SU-DHL-6 (cell line): ENCODE results near the gene ZNF181.

Experiments
- H2AFZ ChIP-seq: fragments of 200-600 bp; sonication (generic); 2 replicates; pipeline ENCODE4 v1.6.1; 2014; ENCODE audit warnings: low read depth, mild to moderate bottlenecking, moderate library complexity, mixed read lengths, antibody characterized with exemption, low read length; ENCODE audit not compliant: severe bottlenecking
- H3F3A ChIP-seq: fragments of 200-600 bp; shearing (Covaris generic); 2 replicates; pipeline ENCODE4 v1.6.0; 2016; ENCODE audit warnings: antibody characterized with exemption, mild to moderate bottlenecking; ENCODE audit not compliant: insufficient read depth
- H3K27ac ChIP-seq: fragments of 200-600 bp; sonication (generic); 2 replicates; pipeline ENCODE4 v1.5.1; 2016; ENCODE audit warnings: low read depth, mild to moderate bottlenecking, low read length, moderate library complexity, mixed read lengths
- H3K27me3 ChIP-seq: fragments of 200-600 bp; sonication (generic), shearing (Covaris generic); 2 replicates; pipeline ENCODE4 v1.6.0; 2014; ENCODE audit warnings: mild to moderate bottlenecking, low read length
- H3K36me3 ChIP-seq: fragments of 200-600 bp; sonication (generic); 2 replicates; pipeline ENCODE4 v1.6.1; 2014; ENCODE audit warnings: mild to moderate bottlenecking, low read length, mixed read lengths
- H3K4me2 ChIP-seq: fragments of 300-600, 200-600 bp; shearing (Covaris generic), sonication (generic); 2 replicates; pipeline ENCODE4 v1.6.0; 2014; ENCODE audit warnings: low read length, low read depth, mild to moderate bottlenecking; ENCODE audit not compliant: poor library complexity, severe bottlenecking
- H3K4me3 ChIP-seq: fragments of 200-600 bp; sonication (generic); 2 replicates; pipeline ENCODE4 v1.5.1; 2014; ENCODE audit warnings: antibody characterized with exemption, low read length, mild to moderate bottlenecking, mixed read lengths; ENCODE audit not compliant: insufficient read depth, poor library complexity, severe bottlenecking
- H3K79me2 ChIP-seq: fragments of 200-600 bp; sonication (generic); 2 replicates; pipeline ENCODE4 v1.6.1; 2014; ENCODE audit warnings: mild to moderate bottlenecking, low read length, moderate library complexity; ENCODE audit not compliant: insufficient read depth
- H3K9ac ChIP-seq: fragments of 200-600 bp; sonication (generic); 2 replicates; pipeline ENCODE4 v1.7.0; 2014; ENCODE audit warnings: mild to moderate bottlenecking, low read length
- H3K9me2 ChIP-seq: fragments of 200-600 bp; sonication (generic); replicated peaks from 2 replicates; pipeline ENCODE4 v1.6.1; 2014; ENCODE audit warnings: low read length; ENCODE audit not compliant: insufficient read depth
- H3K9me3 ChIP-seq: fragments of 200-600 bp; sonication (generic); 2 replicates; pipeline ENCODE4 v1.6.1; 2014; ENCODE audit warnings: low read length, mixed read lengths; ENCODE audit not compliant: insufficient read depth
- H4K20me1 ChIP-seq: fragments of 200-600 bp; sonication (generic); 2 replicates; pipeline ENCODE4 v1.6.1; 2014; ENCODE audit warnings: low read depth, mild to moderate bottlenecking, antibody characterized with exemption, low read length, moderate library complexity, mixed read lengths
- CTCF ChIP-seq: fragments of 200-600 bp; sonication (generic); IDR thresholded peaks from one replicate; pipeline ENCODE4 v1.5.1; 2017; ENCODE audit warnings: antibody characterized with exemption, mild to moderate bottlenecking, low read length, moderate library complexity; ENCODE audit not compliant: insufficient read depth, poor library complexity, severe bottlenecking
- EZH2phosphoT487 ChIP-seq: fragments of 200-600 bp; sonication (generic), shearing (Covaris generic); conservative IDR thresholded peaks from 2 replicates; pipeline ENCODE4 v1.6.1; 2018; ENCODE audit warnings: mild to moderate bottlenecking, antibody characterized with exemption, low read length, moderate library complexity, mixed read lengths

The ZNF181 gene

GRCh38 chr19:34757441-34757840, 23.4 kb downstream of the ZNF181 start:
- Histone ChIP-seq H3K9ac (no peak overlapping the region), H3F3A (no peaks in the 10 kb centered on the region), H3K79me2 (no peaks in the 10 kb centered on the region), H3K9me2 (no peaks in the 10 kb centered on the region), H3K27me3 (no peaks in the 10 kb centered on the region), H3K4me3 (no peak overlapping the region), H2AFZ (no peak overlapping the region), H4K20me1 (no peaks in the 10 kb centered on the region), H3K9me3 (peaks cover 52% of the 10 kb centered on the region; the same call in 1 of the 2 replicates), H3K27ac (no peak overlapping the region), H3K4me2 (no peak overlapping the region), H3K36me3 (no peaks in the 10 kb centered on the region; the same call in 1 of the 2 replicates)
- TF ChIP-seq EZH2phosphoT487 (no peak), CTCF (no peak)

DNA sequence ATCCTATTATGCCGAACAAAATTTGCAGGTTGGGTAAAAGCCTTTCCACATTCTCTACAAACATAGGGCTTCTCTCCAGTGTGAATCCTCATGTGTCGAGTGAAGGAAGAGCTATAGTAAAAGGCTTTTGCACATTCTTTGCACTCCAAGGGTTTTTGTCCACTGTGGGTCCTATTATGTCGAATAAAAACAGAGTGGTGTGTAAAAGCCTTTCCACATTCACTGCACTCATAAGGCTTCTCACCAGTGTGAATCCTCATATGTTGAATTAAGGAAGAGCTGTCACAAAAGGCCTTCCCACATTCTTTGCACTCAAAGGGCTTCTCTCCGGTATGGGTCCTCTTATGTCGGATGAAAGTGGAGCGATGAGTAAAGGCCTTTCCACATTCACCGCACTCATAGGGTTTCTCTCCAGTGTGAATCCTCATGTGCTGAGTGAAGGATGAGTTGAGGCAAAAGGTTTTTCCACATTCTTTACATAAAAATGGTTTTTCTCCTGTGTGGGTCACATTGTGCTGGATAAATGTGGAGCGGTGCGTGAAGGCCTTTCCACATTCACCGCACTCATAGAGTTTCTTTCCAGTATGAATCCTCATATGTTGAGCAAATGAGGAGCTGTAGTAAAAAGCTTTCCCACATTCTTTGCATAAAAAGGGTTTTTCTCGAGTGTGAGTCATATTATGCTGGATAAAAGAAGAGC, 25.3 kb downstream of the ZNF181 start:
- no peaks in the 10 kb centered on the region; the same call in 1 of the 2 replicates for H3K36me3 ChIP-seq
- H3K27ac ChIP-seq = no peak overlapping the region
- no peaks in the 10 kb centered on the region for H3K9me2 ChIP-seq
- H3K9ac ChIP-seq = no peak overlapping the region
- H3K79me2 ChIP-seq = no peaks in the 10 kb centered on the region
- TF ChIP-seq EZH2phosphoT487 (no peak), CTCF (no peak)
- peaks cover 59% of the 10 kb centered on the region; the same call in 1 of the 2 replicates for H3K9me3 ChIP-seq
- no peaks in the 10 kb centered on the region for H3K27me3 ChIP-seq
- no peak overlapping the region for H3K4me2 ChIP-seq
- H3K4me3 ChIP-seq = no peak overlapping the region
- no peaks in the 10 kb centered on the region for H4K20me1 ChIP-seq
- no peaks in the 10 kb centered on the region for H3F3A ChIP-seq
- H2AFZ ChIP-seq = no peak overlapping the region

- TF ChIP-seq EZH2phosphoT487 (no peak), CTCF (no peak)
- Histone ChIP-seq H3K4me3 (no peak overlapping the region), H4K20me1 (no peaks in the 10 kb centered on the region), H3K9ac (no peak overlapping the region), H3K36me3 (no peaks in the 10 kb centered on the region; the same call in 1 of the 2 replicates), H3K9me2 (no peaks in the 10 kb centered on the region), H3K79me2 (no peaks in the 10 kb centered on the region), H3F3A (no peaks in the 10 kb centered on the region), H3K4me2 (no peak overlapping the region), H3K9me3 (peaks cover 16% of the 10 kb centered on the region; the same call in 1 of the 2 replicates), H2AFZ (no peak overlapping the region), H3K27me3 (no peaks in the 10 kb centered on the region), H3K27ac (no peak overlapping the region)
Measured at GRCh38 chr19:34766386-34766785, 32.3 kb downstream of the ZNF181 start.
